Left ventricle myocardium inferior (tissue), 1 donor: ENCODE measurements around the gene EMB. TPM values are rescaled to one million over a fixed set of nuclear protein-coding genes. Genes with fewer than 3 reads are reported as not detected.
"Not testable (repeated sequence)": the region's sequence is repeated elsewhere in the genome, so short reads cannot be mapped to it uniquely, and the experiment has no call there.

Experiments used
- DNase-seq: peaks from one replicate; pipeline ENCODE4 v3.0.0-alpha.2; 2020
- H3K27ac ChIP-seq: fragments of 200-600 bp; replicated peaks from 2 replicates; pipeline ENCODE4 v1.8.0; 2021
- H3K27me3 ChIP-seq: fragments of 200-600 bp; 2 replicates; pipeline ENCODE4 v1.8.0; 2021; ENCODE audit warnings: low read depth
- H3K36me3 ChIP-seq: fragments of 200-600 bp; 2 replicates; pipeline ENCODE4 v1.8.0; 2021
- H3K4me1 ChIP-seq: fragments of 200-600 bp; 2 replicates; pipeline ENCODE4 v1.8.0; 2021
- H3K4me3 ChIP-seq: fragments of 200-600 bp; 2 replicates; pipeline ENCODE4 v1.8.0; 2021; ENCODE audit warnings: mild to moderate bottlenecking, moderate library complexity
- H3K9me3 ChIP-seq: fragments of 200-600 bp; replicated peaks from 2 replicates; pipeline ENCODE4 v1.8.0; 2021
- intact Hi-C: fragments of 100-400 bp; cut with micrococcal nuclease; formaldehyde crosslinking; loops from one replicate; pipeline ENCODE4 v1.11.0; 2022
- total RNA-seq: library from RNA; stranded (reverse); fragmentation: NEBNext Ultra II Directional; extraction: Animal tissue kit (Norgen Biotek cat#: 25700); gene quantifications from one replicate; pipeline ENCODE4 v1.2.1, GENCODE V29; 2021
- TF ChIP-seq, protein P1 (sequence below): fragments of 200-600 bp; IDR thresholded peaks from 2 replicates; pipeline ENCODE4 v1.8.0; 2021; ENCODE audit warnings: antibody characterized with exemption, mild to moderate bottlenecking, borderline replicate concordance
- donor health status: DM: no; HTN: yes; CAD: no; lungs with severe emphysema.

Gene EMB
- total RNA-seq, 1 donor from 2014 or later, result 16.6 TPM

DNA sequence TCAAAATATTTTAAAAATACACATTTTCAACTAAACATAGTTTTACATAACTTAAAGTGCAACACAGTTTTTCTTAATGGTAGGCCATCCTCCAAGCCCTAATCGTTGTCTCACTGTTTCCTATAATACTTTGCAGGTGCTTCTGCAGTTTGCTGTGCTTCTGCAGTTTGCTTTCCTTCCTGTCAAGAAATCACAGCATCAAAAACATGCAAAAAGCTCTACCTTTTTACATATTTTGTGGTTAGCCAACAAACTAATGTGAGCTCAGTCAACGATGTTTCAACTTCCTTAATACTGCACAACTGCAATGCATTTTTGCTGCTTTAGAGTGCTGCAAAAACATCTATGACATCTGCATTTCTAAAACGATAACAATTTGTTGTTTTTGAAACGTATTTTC, 25.2 kb downstream of the EMB start:
- Histone ChIP-seq H3K9me3 (no peaks in the 10 kb centered on the region), H3K4me3 (no peak overlapping the region), H3K36me3 (no peaks in the 10 kb centered on the region), H3K4me1 (no peaks in the 10 kb centered on the region), H3K27ac (no peak overlapping the region), H3K27me3 (no peaks in the 10 kb centered on the region)
- TF ChIP-seq, protein P1, sequence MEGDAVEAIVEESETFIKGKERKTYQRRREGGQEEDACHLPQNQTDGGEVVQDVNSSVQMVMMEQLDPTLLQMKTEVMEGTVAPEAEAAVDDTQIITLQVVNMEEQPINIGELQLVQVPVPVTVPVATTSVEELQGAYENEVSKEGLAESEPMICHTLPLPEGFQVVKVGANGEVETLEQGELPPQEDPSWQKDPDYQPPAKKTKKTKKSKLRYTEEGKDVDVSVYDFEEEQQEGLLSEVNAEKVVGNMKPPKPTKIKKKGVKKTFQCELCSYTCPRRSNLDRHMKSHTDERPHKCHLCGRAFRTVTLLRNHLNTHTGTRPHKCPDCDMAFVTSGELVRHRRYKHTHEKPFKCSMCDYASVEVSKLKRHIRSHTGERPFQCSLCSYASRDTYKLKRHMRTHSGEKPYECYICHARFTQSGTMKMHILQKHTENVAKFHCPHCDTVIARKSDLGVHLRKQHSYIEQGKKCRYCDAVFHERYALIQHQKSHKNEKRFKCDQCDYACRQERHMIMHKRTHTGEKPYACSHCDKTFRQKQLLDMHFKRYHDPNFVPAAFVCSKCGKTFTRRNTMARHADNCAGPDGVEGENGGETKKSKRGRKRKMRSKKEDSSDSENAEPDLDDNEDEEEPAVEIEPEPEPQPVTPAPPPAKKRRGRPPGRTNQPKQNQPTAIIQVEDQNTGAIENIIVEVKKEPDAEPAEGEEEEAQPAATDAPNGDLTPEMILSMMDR, result no peak
- intact Hi-C loops, result no loop called here
- no peak for DNase-seq

GRCh38 chr5:50410932-50411331, 30.2 kb downstream of the EMB start:
- H3K36me3 ChIP-seq, H3K9me3 ChIP-seq, H3K4me3 ChIP-seq, H3K4me1 ChIP-seq, intact Hi-C loops, H3K27ac ChIP-seq, H3K27me3 ChIP-seq, DNase-seq: not testable (repeated sequence)

- TF ChIP-seq, protein P1, result no peak
- intact Hi-C loops, result no loop called here
- H3K27me3 ChIP-seq, result no peaks in the 10 kb centered on the region
- H3K4me1 ChIP-seq, result no peaks in the 10 kb centered on the region
- no peaks in the 10 kb centered on the region for H3K9me3 ChIP-seq
- no peak overlapping the region for H3K4me3 ChIP-seq
- no peak overlapping the region for H3K27ac ChIP-seq
- no peaks in the 10 kb centered on the region for H3K36me3 ChIP-seq
- DNase-seq, result no peak
Observed at GRCh38 chr5:50406877-50407276, 34.2 kb downstream of the EMB start.

DNA sequence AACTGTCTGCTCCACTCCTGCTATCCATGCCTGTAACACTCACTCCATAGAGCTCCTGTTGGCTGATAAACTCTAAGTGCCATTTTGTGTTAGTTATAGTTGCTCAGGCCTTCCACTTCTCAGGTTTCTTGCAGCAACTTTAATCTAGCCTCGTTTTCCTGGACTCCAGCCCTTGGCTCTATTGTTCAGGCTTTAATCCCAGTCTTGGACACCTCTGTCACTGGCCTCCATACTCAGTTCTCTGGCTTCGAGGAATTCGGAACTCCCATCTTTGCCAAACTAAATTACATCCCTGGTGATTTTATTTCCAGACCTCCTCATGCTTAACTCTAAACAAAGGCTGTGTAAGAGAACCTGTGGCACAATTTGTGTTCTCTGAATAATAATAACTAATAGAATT, 39.8 kb downstream of the EMB start:
- Histone ChIP-seq H3K4me3 (no peak overlapping the region), H3K27me3 (no peaks in the 10 kb centered on the region), H3K36me3 (no peaks in the 10 kb centered on the region), H3K4me1 (no peaks in the 10 kb centered on the region), H3K27ac (no peak overlapping the region), H3K9me3 (no peaks in the 10 kb centered on the region)
- DNase-seq, result no peak
- intact Hi-C loops, result no loop called here
- TF ChIP-seq, protein P1, result no peak

DNA sequence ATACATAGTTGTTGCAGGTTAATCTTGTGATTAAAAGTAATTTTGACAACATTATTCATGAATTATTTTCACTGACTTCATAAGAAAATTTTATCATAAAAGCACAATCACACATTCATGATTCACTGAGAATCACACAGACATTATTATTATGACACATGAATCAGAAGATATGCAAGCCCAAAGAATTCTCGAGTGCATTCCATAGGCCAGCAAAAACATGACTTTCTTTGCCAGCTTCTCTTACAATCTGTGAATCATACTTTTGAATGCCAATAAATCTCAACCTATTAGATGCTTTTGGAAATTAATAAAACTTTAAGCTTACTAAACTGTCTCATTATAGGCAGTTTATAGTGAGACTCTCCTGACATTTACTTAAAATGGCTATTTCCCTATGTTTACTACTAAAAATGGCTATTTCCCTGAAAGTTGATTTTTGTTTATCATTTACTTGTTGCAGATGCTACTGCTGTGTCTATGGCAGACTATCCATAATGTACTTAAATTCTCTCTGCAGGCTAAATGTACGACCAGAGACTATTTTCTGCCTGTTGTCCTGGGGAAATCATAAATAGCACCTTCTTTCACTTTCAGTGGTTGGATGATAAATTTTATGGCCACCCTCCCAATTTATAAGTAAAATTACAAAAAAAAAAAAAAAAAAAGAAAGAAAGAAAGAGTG, 47.0 kb downstream of the EMB start:
- intact Hi-C loops, H3K27ac ChIP-seq, DNase-seq, H3K4me3 ChIP-seq, H3K36me3 ChIP-seq, H3K4me1 ChIP-seq, H3K27me3 ChIP-seq: not testable (repeated sequence)
- peaks cover 11% of the 10 kb centered on the region for H3K9me3 ChIP-seq

- H3K9me3 ChIP-seq, result peaks cover 11% of the 10 kb centered on the region
- H3K27me3 ChIP-seq, H3K36me3 ChIP-seq, H3K4me1 ChIP-seq, H3K4me3 ChIP-seq, DNase-seq, intact Hi-C loops, H3K27ac ChIP-seq: not testable (repeated sequence)
Observed at GRCh38 chr5:50392289-50392688, 48.8 kb downstream of the EMB start.

GRCh38 chr5:50384381-50384780, 56.7 kb downstream of the EMB start:
- H3K4me1 ChIP-seq, intact Hi-C loops, H3K27ac ChIP-seq, H3K36me3 ChIP-seq, H3K27me3 ChIP-seq, DNase-seq, H3K9me3 ChIP-seq, H3K4me3 ChIP-seq: not testable (repeated sequence)

DNA sequence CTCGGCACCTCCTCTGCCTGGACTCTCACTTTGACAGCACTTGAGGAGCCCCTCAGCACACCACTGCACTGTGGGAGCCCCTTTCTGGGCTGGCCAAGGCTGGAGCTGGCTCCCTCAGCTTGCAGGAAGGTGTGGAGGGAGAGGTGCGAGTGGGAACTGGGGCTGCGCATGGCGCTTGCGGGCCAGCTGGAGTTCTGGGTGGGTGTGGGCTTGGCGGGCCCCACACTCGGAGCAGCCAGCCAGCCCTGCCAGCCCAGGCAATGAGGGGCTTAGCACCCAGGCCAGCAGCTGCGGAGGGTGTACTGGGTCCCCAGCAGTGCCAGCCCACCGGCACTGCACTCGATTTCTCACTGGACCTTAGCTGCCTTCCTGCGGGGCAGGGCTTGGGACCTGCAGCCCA, 64.4 kb downstream of the EMB start:
- H3K27ac ChIP-seq, H3K27me3 ChIP-seq, H3K36me3 ChIP-seq, H3K4me3 ChIP-seq, H3K9me3 ChIP-seq, DNase-seq, H3K4me1 ChIP-seq, intact Hi-C loops: not testable (repeated sequence)

GRCh38 chr5:50369287-50370033, 71.6 kb downstream of the EMB start:
- H3K9me3 ChIP-seq, result peaks cover 49% of the 10 kb centered on the region
- H3K4me1 ChIP-seq, H3K27ac ChIP-seq, H3K27me3 ChIP-seq, H3K36me3 ChIP-seq, H3K4me3 ChIP-seq, DNase-seq, intact Hi-C loops: not testable (repeated sequence)
